Measurements from ENCODE around the gene SPTSSA.

DNA sequence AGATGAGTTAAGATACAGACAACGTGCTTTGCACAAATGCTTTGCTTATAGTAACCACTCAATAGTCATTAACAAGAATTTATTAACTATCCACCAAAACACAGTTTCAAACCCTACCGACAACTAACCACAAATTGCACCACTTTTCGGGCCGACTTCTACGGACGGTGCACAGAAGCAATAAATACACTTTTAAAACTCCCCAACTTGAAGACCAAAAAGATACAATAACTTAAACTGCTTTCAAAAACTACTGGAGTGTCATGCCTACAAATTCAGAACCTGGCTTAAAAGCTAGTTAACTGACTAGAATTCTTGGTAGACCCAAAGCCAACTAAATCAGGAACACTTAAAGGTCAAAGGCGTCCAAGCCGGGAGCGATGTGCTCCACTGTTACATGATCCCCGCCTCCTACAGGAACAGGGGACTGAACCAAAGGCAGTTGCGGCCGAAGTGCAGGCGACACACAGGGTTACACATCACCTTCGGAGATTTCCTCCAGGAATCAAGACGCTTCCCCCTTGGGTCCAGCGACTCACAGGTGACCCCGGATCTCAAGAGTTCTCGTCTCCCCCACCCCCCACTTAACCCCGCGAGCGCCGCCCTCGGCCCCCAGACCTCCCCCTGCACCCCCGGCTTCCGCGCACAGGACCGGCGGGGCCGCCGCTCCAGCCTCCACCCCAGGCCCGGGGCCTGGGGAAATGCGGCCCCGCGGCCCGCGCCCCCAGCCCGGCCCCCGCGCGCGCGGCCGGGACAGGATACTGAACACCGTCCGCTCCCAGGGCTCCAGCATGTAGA lies 507 bp downstream of the SPTSSA start:
- TF ChIP-seq SP1 (IDR thresholded peaks at IDR 0.05) = no peak
- TF ChIP-seq HDGF (IDR thresholded peaks at IDR 0.05; ENCODE audit: borderline replicate concordance) = no peak
- TF ChIP-seq FOXM1 (IDR thresholded peaks at IDR 0.05; ENCODE audit: borderline replicate concordance) = peak; percentile 38; the same call in 1 of the 2 replicates
- no peak for TF ChIP-seq L3MBTL2 (conservative IDR thresholded peaks at IDR 0.05)
- no peak for TF ChIP-seq CTBP1 (IDR thresholded peaks at IDR 0.05; ENCODE audit: borderline replicate concordance)
- TF ChIP-seq FOXK2 (IDR thresholded peaks at IDR 0.05) = no peak
- no peak for TF ChIP-seq SUZ12 (IDR thresholded peaks at IDR 0.05)
- no peak for TF ChIP-seq ELF4 (IDR thresholded peaks at IDR 0.05)
- no peak for TF ChIP-seq BHLHE40 (IDR thresholded peaks at IDR 0.05; ENCODE audit: borderline replicate concordance)
- no peak for TF ChIP-seq ZNF384 (IDR thresholded peaks at IDR 0.05)
- TF ChIP-seq FOXA1 (IDR thresholded peaks at IDR 0.05) = no peak
- TF ChIP-seq ARNT (IDR thresholded peaks at IDR 0.05) = no peak
- TF ChIP-seq TARDBP (IDR thresholded peaks at IDR 0.05) = no peak
- no peak for TF ChIP-seq LEF1 (IDR thresholded peaks at IDR 0.05; ENCODE audit: borderline replicate concordance)
